H9 (cell line): Measurements from ENCODE around the gene IL12RB1. TPM values are rescaled to one million over a fixed set of nuclear protein-coding genes. Genes with fewer than 3 reads are reported as not detected.

Experiments
- DNase-seq: peaks from one replicate; pipeline ENCODE4 v3.0.0-alpha.2; 2017
- H2AFZ ChIP-seq: one replicate; pipeline ENCODE4 v1.6.1; 2013; ENCODE audit warnings: mild to moderate bottlenecking, low read length, control low read depth, moderate library complexity
- H2AK5ac ChIP-seq: 2 replicates; pipeline ENCODE4 v1.6.1; 2013; ENCODE audit warnings: low read length, control low read depth, mixed read lengths; ENCODE audit not compliant: insufficient read length
- H2BK120ac ChIP-seq: one replicate; pipeline ENCODE4 v1.6.1; 2013; ENCODE audit warnings: low read depth, mild to moderate bottlenecking, low read length, control low read depth, inconsistent platforms; ENCODE audit not compliant: poor library complexity, severe bottlenecking
- H2BK12ac ChIP-seq: 2 replicates; pipeline ENCODE4 v1.6.1; 2013; ENCODE audit warnings: low read length, control low read depth, mixed read lengths, low read depth; ENCODE audit not compliant: insufficient read length
- H2BK15ac ChIP-seq: 2 replicates; pipeline ENCODE4 v1.6.1; 2013; ENCODE audit warnings: low read depth, low read length, control low read depth
- H2BK20ac ChIP-seq: one replicate; pipeline ENCODE4 v1.6.1; 2013; ENCODE audit warnings: low read depth, mild to moderate bottlenecking, low read length, control low read depth, inconsistent platforms; ENCODE audit not compliant: poor library complexity, severe bottlenecking
- H2BK5ac ChIP-seq: 2 replicates; pipeline ENCODE4 v1.6.1; 2013; ENCODE audit warnings: low read length, control low read depth, mixed read lengths; ENCODE audit not compliant: insufficient read length
- H3K14ac ChIP-seq: 2 replicates; pipeline ENCODE4 v1.6.1; 2013; ENCODE audit warnings: low read length, control low read depth; ENCODE audit not compliant: insufficient read depth
- H3K18ac ChIP-seq: 2 replicates; pipeline ENCODE4 v1.6.1; 2013; ENCODE audit warnings: low read depth, mild to moderate bottlenecking, mixed read lengths, low read length, control low read depth; ENCODE audit not compliant: insufficient read length
- H3K23ac ChIP-seq: 2 replicates; pipeline ENCODE4 v1.6.1; 2013; ENCODE audit warnings: low read length, control low read depth, mixed read lengths, low read depth; ENCODE audit not compliant: insufficient read length
- H3K23me2 ChIP-seq: 2 replicates; pipeline ENCODE4 v1.6.1; 2013; ENCODE audit warnings: low read depth, mild to moderate bottlenecking, mixed read lengths, low read length, control low read depth; ENCODE audit not compliant: insufficient read length, poor library complexity, severe bottlenecking
- H3K27ac ChIP-seq: 2 replicates; pipeline ENCODE4 v1.5.1; 2013; ENCODE audit warnings: low read length, control low read depth, mixed read lengths, low read depth; ENCODE audit not compliant: insufficient read length
- H3K27me3 ChIP-seq: 2 replicates; pipeline ENCODE4 v1.6.1; 2013; ENCODE audit warnings: low read length, control low read depth, inconsistent platforms; ENCODE audit not compliant: insufficient read depth
- H3K4ac ChIP-seq: 2 replicates; pipeline ENCODE4 v1.6.1; 2013; ENCODE audit warnings: low read depth, mild to moderate bottlenecking, control low read depth, inconsistent platforms, low read length, moderate library complexity
- H3K4me1 ChIP-seq: 2 replicates; pipeline ENCODE4 v1.6.1; 2013; ENCODE audit warnings: low read length, control low read depth, inconsistent platforms; ENCODE audit not compliant: insufficient read depth
- H3K4me2 ChIP-seq: 2 replicates; pipeline ENCODE4 v1.6.1; 2013; ENCODE audit warnings: low read length, control low read depth, mixed read lengths; ENCODE audit not compliant: insufficient read length, insufficient read depth
- H3K56ac ChIP-seq: 2 replicates; pipeline ENCODE4 v1.6.1; 2013; ENCODE audit warnings: low read depth, mild to moderate bottlenecking, mixed read lengths, low read length, control low read depth; ENCODE audit not compliant: insufficient read length
- H3K79me1 ChIP-seq: 2 replicates; pipeline ENCODE4 v1.6.1; 2013; ENCODE audit warnings: low read depth, mild to moderate bottlenecking, moderate library complexity, low read length, control low read depth, inconsistent platforms; ENCODE audit not compliant: insufficient read depth, poor library complexity, severe bottlenecking
- H3K79me2 ChIP-seq: 2 replicates; pipeline ENCODE4 v1.6.1; 2013; ENCODE audit warnings: low read length, control low read depth, inconsistent platforms; ENCODE audit not compliant: insufficient read depth
- H3K9ac ChIP-seq: 2 replicates; pipeline ENCODE4 v1.6.1; 2013; ENCODE audit warnings: low read length, control low read depth, mixed read lengths; ENCODE audit not compliant: insufficient read length; ENCODE audit errors: extremely low read depth
- H3K9me3 ChIP-seq: one replicate; pipeline ENCODE4 v1.6.1; 2013; ENCODE audit warnings: low read depth, low read length, inconsistent platforms; ENCODE audit not compliant: control insufficient read depth
- H3T11ph ChIP-seq: one replicate; pipeline ENCODE4 v1.6.1; 2013; ENCODE audit warnings: mild to moderate bottlenecking, low read length, control low read depth, inconsistent platforms
- H4K20me1 ChIP-seq: one replicate; pipeline ENCODE4 v1.6.1; 2013; ENCODE audit not compliant: control insufficient read depth, insufficient read length, insufficient read depth
- H4K5ac ChIP-seq: 2 replicates; pipeline ENCODE4 v1.6.1; 2013; ENCODE audit warnings: low read depth, mild to moderate bottlenecking, mixed read lengths, low read length, control low read depth; ENCODE audit not compliant: insufficient read length
- H4K8ac ChIP-seq: replicated peaks from 2 replicates; pipeline ENCODE4 v1.6.1; 2013; ENCODE audit warnings: low read length, control low read depth, mixed read lengths, low read depth; ENCODE audit not compliant: insufficient read length
- H4K91ac ChIP-seq: 2 replicates; pipeline ENCODE4 v1.6.1; 2013; ENCODE audit warnings: low read depth, mild to moderate bottlenecking, moderate library complexity, mixed read lengths, low read length, control low read depth; ENCODE audit not compliant: insufficient read length
- H3K27ac Mint-ChIP-seq, 3 experiments: 2 replicates in 2 of 3; 3 replicates in 1 of 3; pipeline ENCODE4 v1.8.0; 2020 to 2021; ENCODE audit warnings: mixed read lengths in 3 of 3, mild to moderate bottlenecking in 1 of 3, moderate library complexity in 1 of 3
- H3K27me3 Mint-ChIP-seq: 2 replicates; pipeline ENCODE4 v1.8.0; 2021; ENCODE audit warnings: low read depth, mild to moderate bottlenecking, moderate library complexity, mixed read lengths
- H3K36me3 Mint-ChIP-seq, 3 experiments: 2 replicates in 2 of 3; 3 replicates in 1 of 3; pipeline ENCODE4 v1.8.0; 2020 to 2021; ENCODE audit warnings: low read depth in 3 of 3, mixed read lengths in 3 of 3; ENCODE audit not compliant: insufficient read depth in 1 of 3
- H3K4me1 Mint-ChIP-seq, 2 experiments: 2 replicates each; pipeline ENCODE4 v1.8.0; 2020; ENCODE audit warnings: mixed read lengths in 2 of 2
- H3K4me3 Mint-ChIP-seq, 2 experiments: 2 replicates in 1 of 2; 3 replicates in 1 of 2; pipeline ENCODE4 v1.8.0; 2020 to 2021; ENCODE audit warnings: mild to moderate bottlenecking in 2 of 2, mixed read lengths in 2 of 2, moderate library complexity in 1 of 2
- H3K9me3 Mint-ChIP-seq, 2 experiments: 2 replicates in 1 of 2; 3 replicates in 1 of 2; pipeline ENCODE4 v1.8.0; 2020; ENCODE audit warnings: mild to moderate bottlenecking in 2 of 2, mixed read lengths in 2 of 2, moderate library complexity in 1 of 2
- CTCF ChIP-seq: fragments of 200-600 bp; sonication (generic); conservative IDR thresholded peaks from 3 replicates; pipeline ENCODE4 v1.8.0; 2021; ENCODE audit warnings: antibody characterized with exemption, mild to moderate bottlenecking
- WGBS: extraction: QIAGEN DNeasy Blood & Tissue Kit; methylation state at CpG from one replicate; pipeline ENCODE4 v1.1.7; 2013; ENCODE audit warnings: missing lambda C conversion rate, low lambda C conversion rate, mixed read lengths; ENCODE audit not compliant: insufficient read length; ENCODE audit errors: extremely low coverage; 5-methylcytosine and 5-hydroxymethylcytosine counted together
- total RNA-seq: library from RNA; stranded (reverse); gene quantifications from 2 replicates; pipeline ENCODE4 v1.2.1, GENCODE V29; 2021

IL12RB1 gene
- total RNA-seq, 1 experiment from 2014 or later = not detected

- Mint-ChIP-seq H3K27ac (no peak overlapping the region), H3K36me3 (peaks cover 12 to 54% (median 41%) of the 10 kb centered on the region in 3 experiments; a peak in 6 of 7 replicates), H3K4me3 (no peak overlapping the region; a peak in 1 of 5 replicates), H3K4me1 (no peaks in the 10 kb centered on the region), H3K27me3 (no peaks in the 10 kb centered on the region), H3K9me3 (no peaks in the 10 kb centered on the region)
- Histone ChIP-seq H3K23me2 (no peaks in the 10 kb centered on the region), H3K56ac (no peak overlapping the region), H4K20me1 (no peaks in the 10 kb centered on the region), H3K9ac (no peak overlapping the region), H3K9me3 (no peaks in the 10 kb centered on the region), H3T11ph (no peak overlapping the region), H4K91ac (no peak overlapping the region), H2AK5ac (no peak overlapping the region), H3K4me2 (no peak overlapping the region), H2BK20ac (no peak overlapping the region), H3K79me2 (no peaks in the 10 kb centered on the region), H3K4ac (no peak overlapping the region), H4K8ac (no peak overlapping the region), H3K79me1 (no peaks in the 10 kb centered on the region), H3K4me1 (no peaks in the 10 kb centered on the region), H2BK12ac (no peak overlapping the region), H3K27ac (no peak overlapping the region), H2BK15ac (no peak overlapping the region), H2BK120ac (no peak overlapping the region), H4K5ac (no peak overlapping the region), H2BK5ac (no peak overlapping the region), H2AFZ (no peak overlapping the region), H3K27me3 (no peaks in the 10 kb centered on the region), H3K18ac (no peak overlapping the region), H3K23ac (no peak overlapping the region), H3K14ac (no peak overlapping the region)
- WGBS = no CpG with 5 or more reads among the region's 31 CpGs
- no peak for TF ChIP-seq CTCF
- DNase-seq = peak; percentile 66
Observed at GRCh38 chr19:18131841-18132596, 45.3 kb upstream of the IL12RB1 start.
